ENCODE data around the gene PTGER1.

GRCh38 chr19:14442891-14443631 lies 32.1 kb downstream of the PTGER1 start:
- TF ChIP-seq CTCF (IDR thresholded peaks at IDR 0.05; ENCODE audit: low read depth, low read length, missing input control) (no peak), ATF3 (IDR thresholded peaks at IDR 0.05) (no peak), FOXA2 (IDR thresholded peaks at IDR 0.05) (no peak), TAF1 (conservative IDR thresholded peaks at IDR 0.05) (no peak), NR2F2 (IDR thresholded peaks at IDR 0.05) (no peak)

Measured in liver (tissue), 3 donors.